Non-pigmented ciliary epithelial cell (primary cell): ENCODE data around the gene PGBD2.
"Not testable (repeated sequence)": the region's sequence is repeated elsewhere in the genome, so short reads cannot be mapped to it uniquely, and the experiment has no call there.

Source experiments
- DNase-seq: peaks from one replicate; pipeline ENCODE4 v3.0.0-alpha.2; 2010; ENCODE audit warnings: low read depth

The PGBD2 gene

GRCh38 chr1:248906009-248906752, at the start of gene PGBD2:
Gene PGBD2, plus strand, starts transcription at chr1:248906235. Its CDS starts 7,628 bp downstream, at chr1:248913863.
- peak; percentile 60 for DNase-seq

- no peak for DNase-seq
Measured at GRCh38 chr1:248857201-248857600, 48.8 kb upstream of the PGBD2 start.

GRCh38 chr1:248857749-248858095, 48.3 kb upstream of the PGBD2 start:
- DNase-seq = no peak

- DNase-seq = no peak
Measured at GRCh38 chr1:248858096-248858890, 47.7 kb upstream of the PGBD2 start.

GRCh38 chr1:248858891-248859889, 46.8 kb upstream of the PGBD2 start, which contains the start of gene ZNF692:
Gene ZNF692, minus strand, starts transcription at chr1:248859085. Its CDS starts 776 bp downstream, at chr1:248858309.
- no peak for DNase-seq

GRCh38 chr1:248860007-248860406, 46.0 kb upstream of the PGBD2 start:
- DNase-seq = no peak

GRCh38 chr1:248861616-248862015, 44.4 kb upstream of the PGBD2 start:
- DNase-seq = no peak

- DNase-seq = no peak
Measured at GRCh38 chr1:248862695-248862997, 43.4 kb upstream of the PGBD2 start.

- DNase-seq = no peak
Measured at GRCh38 chr1:248862998-248863881, 42.8 kb upstream of the PGBD2 start.

- DNase-seq = no peak
Measured at GRCh38 chr1:248871837-248872401, 34.1 kb upstream of the PGBD2 start.

- DNase-seq = no peak
Measured at GRCh38 chr1:248872752-248873408, 33.2 kb upstream of the PGBD2 start.

- peak; percentile 82 for DNase-seq
Measured at GRCh38 chr1:248873409-248873992, 32.5 kb upstream of the PGBD2 start.

GRCh38 chr1:248873993-248874533, 32.0 kb upstream of the PGBD2 start:
- no peak for DNase-seq

GRCh38 chr1:248881261-248881660, 24.8 kb upstream of the PGBD2 start:
- no peak for DNase-seq

- not testable (repeated sequence) for DNase-seq
Measured at GRCh38 chr1:248882427-248882826, 23.6 kb upstream of the PGBD2 start.

GRCh38 chr1:248884632-248885295, 21.3 kb upstream of the PGBD2 start:
- no peak for DNase-seq

- DNase-seq = no peak
Measured at GRCh38 chr1:248885646-248886045, 20.4 kb upstream of the PGBD2 start.

- no peak for DNase-seq
Measured at GRCh38 chr1:248886237-248886895, 19.7 kb upstream of the PGBD2 start.

- DNase-seq = not testable (repeated sequence)
Measured at GRCh38 chr1:248889914-248890243, 16.2 kb upstream of the PGBD2 start.
